GM19351 (cell line): ENCODE results near the gene PCDHB1.
"Not testable (repeated sequence)": the region's sequence is repeated elsewhere in the genome, so short reads cannot be mapped to it uniquely, and the experiment has no call there.

Source experiments
- ATAC-seq: cut with Tn5 transposase; IDR thresholded peaks from one replicate; pipeline ENCODE4 v1.9.1; 2021; ENCODE audit warnings: mild to moderate bottlenecking, moderate library complexity; ENCODE audit not compliant: unreplicated experiment

Gene PCDHB1

GRCh38 chr5:141082228-141082627 lies 31.1 kb downstream of the PCDHB1 start:
- no peak for ATAC-seq

GRCh38 chr5:141084487-141084989 lies 33.4 kb downstream of the PCDHB1 start:
- no peak for ATAC-seq

- no peak for ATAC-seq
Observed at GRCh38 chr5:141094481-141095262, 43.5 kb downstream of the PCDHB1 start, which contains the start of gene PCDHB2. Gene PCDHB2, plus strand, starts transcription at chr5:141094615. Its CDS starts 176 bp downstream, at chr5:141094791.

- ATAC-seq = no peak
Observed at GRCh38 chr5:141095263-141095641, 44.1 kb downstream of the PCDHB1 start.

GRCh38 chr5:141096181-141096580 lies 45.0 kb downstream of the PCDHB1 start:
- not testable (repeated sequence) for ATAC-seq

GRCh38 chr5:141096586-141096985 lies 45.4 kb downstream of the PCDHB1 start:
- ATAC-seq = not testable (repeated sequence)

- ATAC-seq = no peak
Observed at GRCh38 chr5:141100243-141100805, 49.1 kb downstream of the PCDHB1 start, which contains the start of gene PCDHB3. Gene PCDHB3, plus strand, starts transcription at chr5:141100473. Its CDS starts 177 bp downstream, at chr5:141100650.

GRCh38 chr5:141101059-141101458 lies 49.9 kb downstream of the PCDHB1 start:
- no peak for ATAC-seq

GRCh38 chr5:141102070-141102469 lies 50.9 kb downstream of the PCDHB1 start:
- not testable (repeated sequence) for ATAC-seq

- not testable (repeated sequence) for ATAC-seq
Observed at GRCh38 chr5:141102471-141102870, 51.3 kb downstream of the PCDHB1 start.

GRCh38 chr5:141105350-141105749 lies 54.2 kb downstream of the PCDHB1 start:
- ATAC-seq = no peak
